GM19043 (cell line): ENCODE data around the gene CAV1.

Source experiments
- ATAC-seq: cut with Tn5 transposase; IDR thresholded peaks from one replicate; pipeline ENCODE4 v1.9.1; 2021; ENCODE audit warnings: low read depth; ENCODE audit not compliant: unreplicated experiment

Gene CAV1

GRCh38 chr7:116553168-116553964, 28.5 kb downstream of the CAV1 start:
- ATAC-seq = no peak

GRCh38 chr7:116554436-116554835, 29.6 kb downstream of the CAV1 start:
- no peak for ATAC-seq

GRCh38 chr7:116554911-116555310, 30.1 kb downstream of the CAV1 start:
- no peak for ATAC-seq

- no peak for ATAC-seq
Observed at GRCh38 chr7:116557066-116557585, 32.3 kb downstream of the CAV1 start.

GRCh38 chr7:116557901-116558300, 33.1 kb downstream of the CAV1 start:
- ATAC-seq = no peak

GRCh38 chr7:116560021-116560970, 35.5 kb downstream of the CAV1 start:
- ATAC-seq = no peak

GRCh38 chr7:116561697-116562483, 37.1 kb downstream of the CAV1 start:
- ATAC-seq = no peak

GRCh38 chr7:116562529-116563121, 37.8 kb downstream of the CAV1 start:
- no peak for ATAC-seq

GRCh38 chr7:116565981-116566380, 41.1 kb downstream of the CAV1 start:
- ATAC-seq = no peak

- ATAC-seq = no peak
Observed at GRCh38 chr7:116566666-116567065, 41.8 kb downstream of the CAV1 start.

GRCh38 chr7:116569737-116570136, 44.9 kb downstream of the CAV1 start:
- ATAC-seq = no peak

GRCh38 chr7:116570306-116570705, 45.5 kb downstream of the CAV1 start:
- ATAC-seq = no peak

- ATAC-seq = no peak
Observed at GRCh38 chr7:116571037-116571436, 46.2 kb downstream of the CAV1 start.

GRCh38 chr7:116571552-116571951, 46.7 kb downstream of the CAV1 start:
- ATAC-seq = no peak

GRCh38 chr7:116572036-116572435, 47.2 kb downstream of the CAV1 start:
- peak; percentile 36 for ATAC-seq

- no peak for ATAC-seq
Observed at GRCh38 chr7:116573541-116573940, 48.7 kb downstream of the CAV1 start.

GRCh38 chr7:116574025-116574822, 49.4 kb downstream of the CAV1 start:
- ATAC-seq = peak; percentile 40

- ATAC-seq = no peak
Observed at GRCh38 chr7:116575853-116576252, 51.0 kb downstream of the CAV1 start.
